Peyer's patch (tissue), 4 donors: ENCODE data around the gene PPM1A.

Experiments used
- POLR2A ChIP-seq, 2 donors: fragments of 450-650 bp; IDR thresholded peaks; one replicate each; pipeline ENCODE4 v1.5.1; 2017; ENCODE audit warnings: antibody characterized with exemption in 2 of 2, mild to moderate bottlenecking in 2 of 2, moderate library complexity in 2 of 2
- TF ChIP-seq, protein P1 (sequence below), 6 experiments: fragments of 450-650 bp in 4 of 6; fragments of 200-600 bp in 2 of 6; sonication (generic) in 1 of 6; IDR thresholded peaks; one replicate each; pipeline ENCODE4 v1.5.1; 2017 to 2019; ENCODE audit warnings: antibody characterized with exemption in 6 of 6, mild to moderate bottlenecking in 3 of 6, moderate library complexity in 1 of 6

DNA sequence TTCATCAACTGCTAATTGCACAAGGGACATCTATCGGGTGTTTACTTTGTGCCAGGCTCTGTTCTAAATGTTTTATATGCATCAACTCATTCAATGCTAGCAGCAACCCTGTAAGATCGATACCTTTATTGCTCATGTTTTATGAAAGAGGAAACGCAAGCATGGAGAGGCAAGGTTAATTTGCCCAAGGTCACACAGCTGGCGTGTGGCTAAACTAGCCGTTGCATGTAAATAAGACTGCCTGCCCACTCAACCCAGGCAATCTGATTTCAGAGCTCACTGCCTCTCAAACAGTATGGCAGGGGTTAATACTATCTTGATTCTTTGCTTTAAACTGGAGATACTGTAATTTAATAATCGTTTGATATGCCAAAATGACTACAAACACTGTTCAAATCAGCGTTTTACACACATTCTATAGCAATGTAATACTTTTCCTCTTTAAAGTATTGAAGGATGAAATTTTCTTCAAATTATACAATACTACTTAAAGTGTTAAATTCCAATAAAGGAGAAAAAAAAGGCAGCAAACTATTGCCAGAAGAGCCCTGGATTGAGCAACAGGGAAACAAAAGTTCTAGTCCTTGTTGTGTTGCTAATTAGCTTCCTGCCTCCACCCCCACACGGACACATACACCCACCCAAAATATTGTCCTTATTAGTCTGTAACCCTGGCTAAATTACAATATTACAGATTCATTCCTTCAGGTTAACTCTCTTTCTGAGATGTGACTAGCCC, 44.7 kb upstream of the PPM1A start:
- TF ChIP-seq, protein P1, sequence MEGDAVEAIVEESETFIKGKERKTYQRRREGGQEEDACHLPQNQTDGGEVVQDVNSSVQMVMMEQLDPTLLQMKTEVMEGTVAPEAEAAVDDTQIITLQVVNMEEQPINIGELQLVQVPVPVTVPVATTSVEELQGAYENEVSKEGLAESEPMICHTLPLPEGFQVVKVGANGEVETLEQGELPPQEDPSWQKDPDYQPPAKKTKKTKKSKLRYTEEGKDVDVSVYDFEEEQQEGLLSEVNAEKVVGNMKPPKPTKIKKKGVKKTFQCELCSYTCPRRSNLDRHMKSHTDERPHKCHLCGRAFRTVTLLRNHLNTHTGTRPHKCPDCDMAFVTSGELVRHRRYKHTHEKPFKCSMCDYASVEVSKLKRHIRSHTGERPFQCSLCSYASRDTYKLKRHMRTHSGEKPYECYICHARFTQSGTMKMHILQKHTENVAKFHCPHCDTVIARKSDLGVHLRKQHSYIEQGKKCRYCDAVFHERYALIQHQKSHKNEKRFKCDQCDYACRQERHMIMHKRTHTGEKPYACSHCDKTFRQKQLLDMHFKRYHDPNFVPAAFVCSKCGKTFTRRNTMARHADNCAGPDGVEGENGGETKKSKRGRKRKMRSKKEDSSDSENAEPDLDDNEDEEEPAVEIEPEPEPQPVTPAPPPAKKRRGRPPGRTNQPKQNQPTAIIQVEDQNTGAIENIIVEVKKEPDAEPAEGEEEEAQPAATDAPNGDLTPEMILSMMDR (IDR thresholded peaks at IDR 0.05) = no peak
- no peak for TF ChIP-seq POLR2A (IDR thresholded peaks at IDR 0.05)
